H9 (cell line): Measurements from ENCODE around the gene PDE4B. TPM values are rescaled to one million over a fixed set of nuclear protein-coding genes. Genes with fewer than 3 reads are reported as not detected.

Experiments
- DNase-seq: peaks from one replicate; pipeline ENCODE4 v3.0.0-alpha.2; 2017
- H2AFZ ChIP-seq: one replicate; pipeline ENCODE4 v1.6.1; 2013; ENCODE audit warnings: mild to moderate bottlenecking, low read length, control low read depth, moderate library complexity
- H2AK5ac ChIP-seq: 2 replicates; pipeline ENCODE4 v1.6.1; 2013; ENCODE audit warnings: low read length, control low read depth, mixed read lengths; ENCODE audit not compliant: insufficient read length
- H2BK120ac ChIP-seq: one replicate; pipeline ENCODE4 v1.6.1; 2013; ENCODE audit warnings: low read depth, mild to moderate bottlenecking, low read length, control low read depth, inconsistent platforms; ENCODE audit not compliant: poor library complexity, severe bottlenecking
- H2BK12ac ChIP-seq: 2 replicates; pipeline ENCODE4 v1.6.1; 2013; ENCODE audit warnings: low read length, control low read depth, mixed read lengths, low read depth; ENCODE audit not compliant: insufficient read length
- H2BK15ac ChIP-seq: 2 replicates; pipeline ENCODE4 v1.6.1; 2013; ENCODE audit warnings: low read depth, low read length, control low read depth
- H2BK20ac ChIP-seq: one replicate; pipeline ENCODE4 v1.6.1; 2013; ENCODE audit warnings: low read depth, mild to moderate bottlenecking, low read length, control low read depth, inconsistent platforms; ENCODE audit not compliant: poor library complexity, severe bottlenecking
- H2BK5ac ChIP-seq: 2 replicates; pipeline ENCODE4 v1.6.1; 2013; ENCODE audit warnings: low read length, control low read depth, mixed read lengths; ENCODE audit not compliant: insufficient read length
- H3K14ac ChIP-seq: 2 replicates; pipeline ENCODE4 v1.6.1; 2013; ENCODE audit warnings: low read length, control low read depth; ENCODE audit not compliant: insufficient read depth
- H3K18ac ChIP-seq: 2 replicates; pipeline ENCODE4 v1.6.1; 2013; ENCODE audit warnings: low read depth, mild to moderate bottlenecking, mixed read lengths, low read length, control low read depth; ENCODE audit not compliant: insufficient read length
- H3K23ac ChIP-seq: 2 replicates; pipeline ENCODE4 v1.6.1; 2013; ENCODE audit warnings: low read length, control low read depth, mixed read lengths, low read depth; ENCODE audit not compliant: insufficient read length
- H3K23me2 ChIP-seq: 2 replicates; pipeline ENCODE4 v1.6.1; 2013; ENCODE audit warnings: low read depth, mild to moderate bottlenecking, mixed read lengths, low read length, control low read depth; ENCODE audit not compliant: insufficient read length, poor library complexity, severe bottlenecking
- H3K27ac ChIP-seq: 2 replicates; pipeline ENCODE4 v1.5.1; 2013; ENCODE audit warnings: low read length, control low read depth, mixed read lengths, low read depth; ENCODE audit not compliant: insufficient read length
- H3K27me3 ChIP-seq: 2 replicates; pipeline ENCODE4 v1.6.1; 2013; ENCODE audit warnings: low read length, control low read depth, inconsistent platforms; ENCODE audit not compliant: insufficient read depth
- H3K4ac ChIP-seq: 2 replicates; pipeline ENCODE4 v1.6.1; 2013; ENCODE audit warnings: low read depth, mild to moderate bottlenecking, control low read depth, inconsistent platforms, low read length, moderate library complexity
- H3K4me1 ChIP-seq: 2 replicates; pipeline ENCODE4 v1.6.1; 2013; ENCODE audit warnings: low read length, control low read depth, inconsistent platforms; ENCODE audit not compliant: insufficient read depth
- H3K4me2 ChIP-seq: 2 replicates; pipeline ENCODE4 v1.6.1; 2013; ENCODE audit warnings: low read length, control low read depth, mixed read lengths; ENCODE audit not compliant: insufficient read length, insufficient read depth
- H3K56ac ChIP-seq: 2 replicates; pipeline ENCODE4 v1.6.1; 2013; ENCODE audit warnings: low read depth, mild to moderate bottlenecking, mixed read lengths, low read length, control low read depth; ENCODE audit not compliant: insufficient read length
- H3K79me1 ChIP-seq: 2 replicates; pipeline ENCODE4 v1.6.1; 2013; ENCODE audit warnings: low read depth, mild to moderate bottlenecking, moderate library complexity, low read length, control low read depth, inconsistent platforms; ENCODE audit not compliant: insufficient read depth, poor library complexity, severe bottlenecking
- H3K79me2 ChIP-seq: 2 replicates; pipeline ENCODE4 v1.6.1; 2013; ENCODE audit warnings: low read length, control low read depth, inconsistent platforms; ENCODE audit not compliant: insufficient read depth
- H3K9ac ChIP-seq: 2 replicates; pipeline ENCODE4 v1.6.1; 2013; ENCODE audit warnings: low read length, control low read depth, mixed read lengths; ENCODE audit not compliant: insufficient read length; ENCODE audit errors: extremely low read depth
- H3K9me3 ChIP-seq: one replicate; pipeline ENCODE4 v1.6.1; 2013; ENCODE audit warnings: low read depth, low read length, inconsistent platforms; ENCODE audit not compliant: control insufficient read depth
- H3T11ph ChIP-seq: one replicate; pipeline ENCODE4 v1.6.1; 2013; ENCODE audit warnings: mild to moderate bottlenecking, low read length, control low read depth, inconsistent platforms
- H4K20me1 ChIP-seq: one replicate; pipeline ENCODE4 v1.6.1; 2013; ENCODE audit not compliant: control insufficient read depth, insufficient read length, insufficient read depth
- H4K5ac ChIP-seq: 2 replicates; pipeline ENCODE4 v1.6.1; 2013; ENCODE audit warnings: low read depth, mild to moderate bottlenecking, mixed read lengths, low read length, control low read depth; ENCODE audit not compliant: insufficient read length
- H4K8ac ChIP-seq: replicated peaks from 2 replicates; pipeline ENCODE4 v1.6.1; 2013; ENCODE audit warnings: low read length, control low read depth, mixed read lengths, low read depth; ENCODE audit not compliant: insufficient read length
- H4K91ac ChIP-seq: 2 replicates; pipeline ENCODE4 v1.6.1; 2013; ENCODE audit warnings: low read depth, mild to moderate bottlenecking, moderate library complexity, mixed read lengths, low read length, control low read depth; ENCODE audit not compliant: insufficient read length
- H3K27ac Mint-ChIP-seq, 3 experiments: 2 replicates in 2 of 3; 3 replicates in 1 of 3; pipeline ENCODE4 v1.8.0; 2020 to 2021; ENCODE audit warnings: mixed read lengths in 3 of 3, mild to moderate bottlenecking in 1 of 3, moderate library complexity in 1 of 3
- H3K27me3 Mint-ChIP-seq: 2 replicates; pipeline ENCODE4 v1.8.0; 2021; ENCODE audit warnings: low read depth, mild to moderate bottlenecking, moderate library complexity, mixed read lengths
- H3K36me3 Mint-ChIP-seq, 3 experiments: 2 replicates in 2 of 3; 3 replicates in 1 of 3; pipeline ENCODE4 v1.8.0; 2020 to 2021; ENCODE audit warnings: low read depth in 3 of 3, mixed read lengths in 3 of 3; ENCODE audit not compliant: insufficient read depth in 1 of 3
- H3K4me1 Mint-ChIP-seq, 2 experiments: 2 replicates each; pipeline ENCODE4 v1.8.0; 2020; ENCODE audit warnings: mixed read lengths in 2 of 2
- H3K4me3 Mint-ChIP-seq, 2 experiments: 2 replicates in 1 of 2; 3 replicates in 1 of 2; pipeline ENCODE4 v1.8.0; 2020 to 2021; ENCODE audit warnings: mild to moderate bottlenecking in 2 of 2, mixed read lengths in 2 of 2, moderate library complexity in 1 of 2
- H3K9me3 Mint-ChIP-seq, 2 experiments: 2 replicates in 1 of 2; 3 replicates in 1 of 2; pipeline ENCODE4 v1.8.0; 2020; ENCODE audit warnings: mild to moderate bottlenecking in 2 of 2, mixed read lengths in 2 of 2, moderate library complexity in 1 of 2
- CTCF ChIP-seq: fragments of 200-600 bp; sonication (generic); conservative IDR thresholded peaks from 3 replicates; pipeline ENCODE4 v1.8.0; 2021; ENCODE audit warnings: antibody characterized with exemption, mild to moderate bottlenecking
- WGBS: extraction: QIAGEN DNeasy Blood & Tissue Kit; methylation state at CpG from one replicate; pipeline ENCODE4 v1.1.7; 2013; ENCODE audit warnings: missing lambda C conversion rate, low lambda C conversion rate, mixed read lengths; ENCODE audit not compliant: insufficient read length; ENCODE audit errors: extremely low coverage; 5-methylcytosine and 5-hydroxymethylcytosine counted together
- total RNA-seq: library from RNA; stranded (reverse); gene quantifications from 2 replicates; pipeline ENCODE4 v1.2.1, GENCODE V29; 2021

Gene PDE4B
- total RNA-seq, 1 experiment from 2014 or later: 19.8 TPM

GRCh38 chr1:66304128-66304527 lies 511.4 kb downstream of the PDE4B start:
- Histone ChIP-seq H2BK5ac (no peak overlapping the region), H4K91ac (no peak overlapping the region), H2BK20ac (no peak overlapping the region), H3K4me1 (no peaks in the 10 kb centered on the region), H2BK12ac (no peak overlapping the region), H4K20me1 (no peaks in the 10 kb centered on the region), H4K8ac (no peak overlapping the region), H3K18ac (no peak overlapping the region), H3K14ac (no peak overlapping the region), H3K79me1 (no peaks in the 10 kb centered on the region), H2AFZ (no peak overlapping the region), H3K27ac (no peak overlapping the region), H3T11ph (no peak overlapping the region), H3K4me2 (no peak overlapping the region), H3K79me2 (no peaks in the 10 kb centered on the region), H3K56ac (no peak overlapping the region), H3K9me3 (no peaks in the 10 kb centered on the region), H3K9ac (no peak overlapping the region), H2BK15ac (no peak overlapping the region), H2BK120ac (no peak overlapping the region), H3K27me3 (no peaks in the 10 kb centered on the region), H3K23ac (no peak overlapping the region), H2AK5ac (no peak overlapping the region), H3K4ac (no peak overlapping the region), H4K5ac (no peak overlapping the region), H3K23me2 (no peaks in the 10 kb centered on the region)
- no peaks in the 10 kb centered on the region for H3K36me3 Mint-ChIP-seq
- no peak overlapping the region for H3K4me3 Mint-ChIP-seq
- H3K27ac Mint-ChIP-seq: no peak overlapping the region
- WGBS: no CpG with 5 or more reads among the region's 2 CpGs
- TF ChIP-seq CTCF: no peak
- DNase-seq: no peak
- no peaks in the 10 kb centered on the region for H3K9me3 Mint-ChIP-seq
- H3K4me1 Mint-ChIP-seq: no peaks in the 10 kb centered on the region
- H3K27me3 Mint-ChIP-seq: no peaks in the 10 kb centered on the region
